Progenitor cell of endocrine pancreas (in vitro differentiated cells): ENCODE measurements around the gene PAN2. TPM values are rescaled to one million over a fixed set of nuclear protein-coding genes. Genes with fewer than 3 reads are reported as not detected.

Source experiments
- DNase-seq: peaks from one replicate; pipeline ENCODE4 v3.0.0; 2021; ENCODE audit warnings: low spot score; ENCODE audit not compliant: unreplicated experiment
- H3K27ac Mint-ChIP-seq: 2 replicates; pipeline ENCODE4 v1.8.0; 2021; ENCODE audit warnings: mild to moderate bottlenecking, moderate library complexity, mixed read lengths
- H3K27me3 Mint-ChIP-seq: 2 replicates; pipeline ENCODE4 v1.8.0; 2021; ENCODE audit warnings: mixed read lengths
- H3K36me3 Mint-ChIP-seq: 2 replicates; pipeline ENCODE4 v1.8.0; 2022; ENCODE audit warnings: mixed read lengths; ENCODE audit not compliant: insufficient read depth
- H3K4me1 Mint-ChIP-seq: 2 replicates; pipeline ENCODE4 v1.8.0; 2021; ENCODE audit warnings: low read depth, mixed read lengths
- H3K4me3 Mint-ChIP-seq: 2 replicates; pipeline ENCODE4 v1.8.0; 2021; ENCODE audit warnings: low read depth, mild to moderate bottlenecking, moderate library complexity, mixed read lengths
- H3K9me3 Mint-ChIP-seq: 2 replicates; pipeline ENCODE4 v1.8.0; 2021; ENCODE audit warnings: low read depth, mixed read lengths
- total RNA-seq: library from RNA; stranded (reverse); gene quantifications from 2 replicates; pipeline ENCODE4 v1.2.1, GENCODE V29; 2021
- TF ChIP-seq, protein P1 (sequence below): fragments of 200-600 bp; sonication (generic); IDR thresholded peaks from one replicate; pipeline ENCODE4 v1.5.0; 2021; ENCODE audit warnings: antibody characterized with exemption, mild to moderate bottlenecking; ENCODE audit not compliant: unreplicated experiment

Gene PAN2
- total RNA-seq, 1 donor from 2014 or later, result 69.3 TPM

DNA sequence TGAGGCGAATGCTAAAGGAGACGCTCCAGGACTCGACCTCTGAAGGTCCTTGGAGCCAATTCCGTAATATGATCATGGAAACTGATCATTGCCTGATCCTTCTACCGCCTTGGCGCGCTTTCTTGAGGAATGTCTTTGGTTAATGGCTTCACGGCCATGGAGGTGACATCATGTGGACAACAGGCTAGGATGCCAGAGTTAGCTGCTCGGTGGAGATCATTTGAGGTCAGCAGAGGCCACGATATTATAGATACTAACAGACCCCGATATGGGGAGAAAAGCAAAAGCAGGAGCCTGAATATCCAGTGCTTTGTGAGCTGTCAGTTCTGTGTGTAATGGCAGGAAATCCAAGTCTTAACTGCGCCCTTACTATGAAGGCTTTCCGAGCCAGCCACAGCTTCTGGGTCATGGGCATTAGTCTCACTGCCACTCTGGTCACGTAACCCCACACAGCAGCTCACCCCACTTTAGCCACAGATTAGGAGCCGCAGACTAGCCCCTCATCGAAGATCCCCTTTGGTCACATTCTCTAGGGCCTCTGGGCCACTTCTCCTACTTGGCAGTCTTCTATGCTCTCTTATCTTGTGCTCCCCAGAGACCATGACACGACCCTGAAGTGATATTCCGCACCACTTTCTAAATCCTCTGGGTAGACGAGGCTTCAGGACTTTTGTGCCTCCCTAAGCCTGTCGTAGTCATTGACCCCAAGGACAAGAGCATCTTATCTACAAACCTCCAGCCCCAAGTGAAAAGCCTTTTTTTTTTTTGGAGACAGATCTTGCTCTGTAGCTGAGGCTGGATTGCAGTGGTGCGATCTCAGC, 32.9 kb downstream of the PAN2 start:
- Mint-ChIP-seq H3K9me3 (no peaks in the 10 kb centered on the region), H3K4me1 (peaks cover 20% of the 10 kb centered on the region), H3K36me3 (peaks cover 6% of the 10 kb centered on the region), H3K4me3 (peak overlapping the region; percentile 96), H3K27me3 (no peaks in the 10 kb centered on the region), H3K27ac (peak overlapping the region; percentile 97)
- TF ChIP-seq, protein P1, sequence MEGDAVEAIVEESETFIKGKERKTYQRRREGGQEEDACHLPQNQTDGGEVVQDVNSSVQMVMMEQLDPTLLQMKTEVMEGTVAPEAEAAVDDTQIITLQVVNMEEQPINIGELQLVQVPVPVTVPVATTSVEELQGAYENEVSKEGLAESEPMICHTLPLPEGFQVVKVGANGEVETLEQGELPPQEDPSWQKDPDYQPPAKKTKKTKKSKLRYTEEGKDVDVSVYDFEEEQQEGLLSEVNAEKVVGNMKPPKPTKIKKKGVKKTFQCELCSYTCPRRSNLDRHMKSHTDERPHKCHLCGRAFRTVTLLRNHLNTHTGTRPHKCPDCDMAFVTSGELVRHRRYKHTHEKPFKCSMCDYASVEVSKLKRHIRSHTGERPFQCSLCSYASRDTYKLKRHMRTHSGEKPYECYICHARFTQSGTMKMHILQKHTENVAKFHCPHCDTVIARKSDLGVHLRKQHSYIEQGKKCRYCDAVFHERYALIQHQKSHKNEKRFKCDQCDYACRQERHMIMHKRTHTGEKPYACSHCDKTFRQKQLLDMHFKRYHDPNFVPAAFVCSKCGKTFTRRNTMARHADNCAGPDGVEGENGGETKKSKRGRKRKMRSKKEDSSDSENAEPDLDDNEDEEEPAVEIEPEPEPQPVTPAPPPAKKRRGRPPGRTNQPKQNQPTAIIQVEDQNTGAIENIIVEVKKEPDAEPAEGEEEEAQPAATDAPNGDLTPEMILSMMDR, result no peak
- no peak for DNase-seq

DNA sequence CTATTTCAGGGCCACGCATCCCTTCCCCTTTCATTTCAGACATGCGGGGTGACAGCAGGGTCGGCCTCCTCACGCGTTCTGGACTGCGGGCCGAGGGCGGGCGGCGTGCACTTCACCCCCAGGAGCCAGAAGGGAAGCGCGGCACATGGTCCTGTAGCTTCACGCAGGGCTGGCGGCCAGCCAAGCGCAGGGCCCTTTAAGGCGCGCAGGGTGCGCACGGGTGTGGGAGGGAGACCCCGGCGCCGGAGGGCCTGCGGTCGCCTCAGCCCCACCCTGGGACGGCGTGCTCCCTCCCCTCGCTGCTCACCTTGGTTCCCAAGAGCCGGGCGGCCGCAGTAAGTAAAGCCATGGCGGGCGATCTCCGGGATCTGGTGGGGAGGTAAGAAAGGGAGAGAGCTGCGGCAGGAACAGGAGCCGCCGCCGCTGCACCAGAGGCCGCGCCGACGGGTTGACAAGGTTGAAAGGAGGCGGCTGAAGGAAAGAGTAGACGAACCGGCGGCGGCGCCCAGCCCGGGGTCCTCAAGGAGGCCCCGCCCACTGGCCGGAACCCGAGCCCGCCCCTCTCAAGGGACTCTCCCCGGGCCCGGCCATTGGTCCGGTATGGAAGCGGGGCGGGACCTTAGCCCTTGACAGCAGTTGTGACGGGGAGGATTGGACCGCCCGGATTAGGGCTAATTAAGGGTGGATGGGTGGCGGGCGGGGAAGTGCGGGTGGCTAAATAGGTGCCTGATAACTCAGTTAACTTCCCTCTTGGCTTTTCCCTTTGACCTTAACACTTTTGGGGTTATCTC, 33.8 kb downstream of the PAN2 start, which contains the start of gene CS:
Gene CS (minus strand): TSS at position 478 of the 791 bp plus-strand sequence. CDS start 129 bp downstream, at position 349.
- TF ChIP-seq, protein P1, result no peak
- H3K4me1 Mint-ChIP-seq, result peaks cover 20% of the 10 kb centered on the region
- H3K9me3 Mint-ChIP-seq, result no peaks in the 10 kb centered on the region

DNA sequence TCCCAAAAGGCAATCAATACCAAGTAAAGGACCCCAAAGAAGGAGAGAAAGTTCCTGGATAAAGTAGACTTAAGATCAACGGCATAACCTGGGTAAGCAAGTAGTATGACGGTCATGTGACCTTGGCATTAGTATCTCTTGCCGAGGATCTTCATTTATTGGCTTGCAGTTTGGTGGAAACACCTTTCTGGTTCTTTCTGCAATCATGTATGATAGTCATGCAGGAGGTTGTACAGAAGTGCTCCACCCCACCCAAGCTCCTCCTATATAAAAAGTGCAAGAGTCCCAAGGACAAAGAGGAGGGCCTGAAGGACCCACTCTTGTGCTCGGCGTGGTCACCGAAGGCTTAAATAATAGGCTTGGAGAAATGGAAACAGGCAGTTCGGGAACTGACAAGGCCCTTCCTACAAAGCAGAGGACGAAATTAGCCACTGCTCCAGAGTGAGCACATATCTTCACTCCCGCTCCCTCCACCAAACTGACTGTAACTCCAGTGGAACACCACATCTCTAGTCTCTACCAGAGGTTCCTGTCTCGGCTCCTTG, 34.4 kb downstream of the PAN2 start:
- Mint-ChIP-seq H3K27me3 (no peaks in the 10 kb centered on the region), H3K27ac (peak overlapping the region; percentile 97), H3K9me3 (no peaks in the 10 kb centered on the region), H3K36me3 (peaks cover 3% of the 10 kb centered on the region), H3K4me1 (peaks cover 20% of the 10 kb centered on the region), H3K4me3 (peak overlapping the region; percentile 96)
- TF ChIP-seq, protein P1, result no peak
- no peak for DNase-seq

More for the DNA sequence above, 33.8 kb downstream of the PAN2 start, which contains the start of gene CS:
- no peaks in the 10 kb centered on the region for H3K27me3 Mint-ChIP-seq
- peak; percentile 97 for DNase-seq
- H3K27ac Mint-ChIP-seq, result peak within 1 kb of the TSS; percentile 97
- H3K36me3 Mint-ChIP-seq, result peaks cover 3% of the 10 kb centered on the region
- peak within 1 kb of the TSS; percentile 96 for H3K4me3 Mint-ChIP-seq

DNA sequence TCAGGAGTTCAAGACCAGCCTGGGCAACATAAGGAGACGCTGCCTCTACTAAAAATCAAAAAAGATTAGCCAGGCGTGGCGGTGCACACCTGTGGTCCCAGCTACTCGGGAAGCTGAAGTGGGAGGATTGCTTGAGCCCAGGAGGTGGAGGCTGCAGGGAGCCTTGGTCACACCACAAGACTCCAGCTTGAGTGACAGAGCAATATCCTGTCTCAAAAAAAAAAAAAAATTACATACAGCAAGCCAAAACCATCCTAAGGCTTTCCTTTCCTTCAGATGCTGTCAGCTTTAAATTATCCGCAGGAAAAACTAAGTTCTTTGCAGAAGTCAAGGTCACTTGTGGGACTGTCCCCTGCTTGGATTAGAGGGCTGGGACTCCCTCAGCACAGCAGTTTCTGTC, 35.0 kb downstream of the PAN2 start:
- Mint-ChIP-seq H3K4me1 (peaks cover 20% of the 10 kb centered on the region), H3K4me3 (peak overlapping the region; percentile 96)

More for the DNA sequence above, 35.0 kb downstream of the PAN2 start:
- no peaks in the 10 kb centered on the region for H3K9me3 Mint-ChIP-seq
- H3K27ac Mint-ChIP-seq, result no peak overlapping the region
- H3K36me3 Mint-ChIP-seq, result peaks cover 3% of the 10 kb centered on the region
- no peaks in the 10 kb centered on the region for H3K27me3 Mint-ChIP-seq
- no peak for DNase-seq
- TF ChIP-seq, protein P1, result no peak
